ENCODE data around the gene BMPR1B. TPM values are rescaled to one million over a fixed set of nuclear protein-coding genes. Genes with fewer than 3 reads are reported as not detected.
A peak's percentile ranks its signal among the peaks of the same experiment; 100 is the strongest.
"Not testable (repeated sequence)": the region's sequence is repeated elsewhere in the genome, so short reads cannot be mapped to it uniquely, and the experiment has no call there.

The BMPR1B gene
- total RNA-seq, 1 donor: 4.3 TPM

GRCh38 chr4:95051702-95052020 is 293.9 kb downstream of the BMPR1B start:
- H3K4me3 ChIP-seq (ENCODE audit: low read depth, low read length): no peak overlapping the region
- TF ChIP-seq CTCF (IDR thresholded peaks at IDR 0.05; ENCODE audit: insufficient read depth, low read depth, low read length): no peak
- DNase-seq (ENCODE audit: low read depth): no peak

- no peak overlapping the region for H3K4me3 ChIP-seq (ENCODE audit: low read depth, low read length)
- no peak for DNase-seq (ENCODE audit: low read depth)
- no peak for TF ChIP-seq CTCF (IDR thresholded peaks at IDR 0.05; ENCODE audit: insufficient read depth, low read depth, low read length)
Measured at GRCh38 chr4:95058991-95059390, 301.2 kb downstream of the BMPR1B start.

- no peak overlapping the region for H3K4me3 ChIP-seq (ENCODE audit: low read depth, low read length)
- TF ChIP-seq CTCF (IDR thresholded peaks at IDR 0.05; ENCODE audit: insufficient read depth, low read depth, low read length): no peak
- DNase-seq (ENCODE audit: low read depth): no peak
Measured at GRCh38 chr4:95059663-95060062, 301.9 kb downstream of the BMPR1B start.

DNA sequence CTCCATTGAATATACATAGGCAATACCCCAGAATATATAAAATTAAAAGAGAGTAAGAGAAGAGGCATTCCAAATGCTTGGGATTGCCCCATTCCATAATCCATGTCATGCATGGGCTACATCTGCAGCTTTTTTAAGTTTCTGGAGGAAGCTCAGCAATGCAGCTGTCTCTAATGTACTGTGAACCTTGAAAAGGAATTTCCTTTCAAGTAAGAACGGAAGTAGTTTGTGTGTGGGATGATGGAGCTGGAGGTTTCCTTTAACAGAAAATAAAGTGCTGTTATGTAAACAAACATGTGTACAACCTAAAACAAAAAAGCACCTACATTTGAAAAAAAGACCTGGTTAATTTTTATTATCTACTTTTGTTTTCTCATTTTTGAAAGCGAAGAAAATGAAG is 303.5 kb downstream of the BMPR1B start:
- H3K4me3 ChIP-seq (ENCODE audit: low read depth, low read length): no peak overlapping the region
- no peak for TF ChIP-seq CTCF (IDR thresholded peaks at IDR 0.05; ENCODE audit: insufficient read depth, low read depth, low read length)
- peak; percentile 43 for DNase-seq (ENCODE audit: low read depth)

DNA sequence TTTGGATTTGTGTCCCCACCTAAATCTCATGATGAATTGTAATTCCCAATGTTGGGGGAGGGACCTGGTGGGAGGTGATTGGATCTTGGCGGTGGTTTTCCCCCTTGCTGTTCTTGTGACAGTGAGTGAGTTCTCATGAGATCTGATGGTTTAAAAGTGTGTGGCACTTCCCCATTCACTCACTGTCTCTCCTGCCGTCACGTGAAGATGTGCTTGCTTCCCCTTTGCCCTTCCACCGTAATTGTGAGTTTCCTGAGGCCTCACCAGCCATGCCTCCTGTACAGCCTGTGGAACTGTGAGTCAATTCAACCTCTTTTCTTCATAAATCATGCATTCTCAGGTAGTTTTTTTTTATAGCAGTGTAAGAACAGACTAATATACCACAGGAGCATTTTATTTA is 304.0 kb downstream of the BMPR1B start:
- not testable (repeated sequence) for H3K4me3 ChIP-seq (ENCODE audit: low read depth, low read length); DNase-seq (ENCODE audit: low read depth)

DNA sequence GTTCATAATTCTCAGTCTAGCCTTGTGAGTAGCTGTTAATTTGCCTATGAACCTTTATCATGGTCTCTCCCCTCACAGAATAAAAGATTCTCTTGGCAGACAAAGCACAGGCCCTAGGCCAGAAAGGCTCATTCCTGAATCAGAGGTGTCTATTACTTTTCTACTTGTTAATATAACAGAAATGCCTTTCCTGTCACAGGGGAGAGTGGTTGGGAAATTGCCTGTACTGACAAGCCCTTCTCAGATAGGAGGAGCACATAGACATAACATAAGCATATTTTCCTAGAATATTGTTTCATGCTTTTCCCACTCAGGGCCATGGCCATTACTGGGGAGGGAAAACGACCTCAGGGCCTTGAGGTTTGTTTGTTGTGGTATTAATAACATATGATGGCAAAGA is 308.3 kb downstream of the BMPR1B start:
- H3K4me3 ChIP-seq (ENCODE audit: low read depth, low read length): no peak overlapping the region
- peak; percentile 21 for DNase-seq (ENCODE audit: low read depth)
- no peak for TF ChIP-seq CTCF (IDR thresholded peaks at IDR 0.05; ENCODE audit: insufficient read depth, low read depth, low read length)

DNA sequence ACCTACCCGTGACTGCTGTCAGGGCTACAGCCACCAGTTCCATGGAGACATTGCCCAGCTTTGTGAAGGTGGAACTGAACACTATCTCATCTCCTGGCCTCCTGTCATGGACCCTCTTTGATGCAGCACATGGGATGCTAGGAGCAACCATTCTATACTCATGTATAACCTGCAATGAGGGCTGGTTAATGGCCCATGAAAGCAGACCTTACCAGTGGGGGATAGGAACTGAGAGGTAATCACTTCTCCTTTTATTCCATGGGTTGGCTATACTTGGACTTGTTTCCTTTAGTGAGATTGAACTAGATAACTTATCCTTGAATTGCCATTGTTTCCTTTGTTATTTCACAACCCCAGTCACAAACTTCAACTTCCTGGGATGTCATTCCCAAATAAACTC is 310.6 kb downstream of the BMPR1B start:
- H3K4me3 ChIP-seq (ENCODE audit: low read depth, low read length): no peak overlapping the region
- TF ChIP-seq CTCF (IDR thresholded peaks at IDR 0.05; ENCODE audit: insufficient read depth, low read depth, low read length): no peak
- no peak for DNase-seq (ENCODE audit: low read depth)
